MM.1S (cell line): ENCODE data around the gene DNAJB8.

ENCODE experiments used
- DNase-seq: peaks from one replicate; pipeline ENCODE4 v3.0.0-alpha.2; 2015
- H2AFZ ChIP-seq: fragments of 300-600 bp; sonication (generic); 2 replicates; pipeline ENCODE4 v1.6.0; 2016; ENCODE audit warnings: antibody characterized with exemption, low read length
- H3F3A ChIP-seq: fragments of 300-600 bp; sonication (generic); 2 replicates; pipeline ENCODE4 v1.6.1; 2016; ENCODE audit warnings: mild to moderate bottlenecking, antibody characterized with exemption, low read length, moderate library complexity, mixed read lengths; ENCODE audit not compliant: insufficient read depth
- H3K27ac ChIP-seq: fragments of 300-600 bp; sonication (generic); 2 replicates; pipeline ENCODE4 v1.5.1; 2016; ENCODE audit warnings: mild to moderate bottlenecking, low read length
- H3K27me3 ChIP-seq: fragments of 300-600 bp; sonication (generic); replicated peaks from 2 replicates; pipeline ENCODE4 v1.6.0; 2016; ENCODE audit warnings: low read length; ENCODE audit not compliant: insufficient read depth
- H3K36me3 ChIP-seq: fragments of 300-600 bp; sonication (generic); replicated peaks from 2 replicates; pipeline ENCODE4 v1.6.1; 2016; ENCODE audit warnings: mild to moderate bottlenecking, low read length, mixed read lengths; ENCODE audit not compliant: insufficient read depth
- H3K4me1 ChIP-seq: fragments of 300-600 bp; sonication (generic); 2 replicates; pipeline ENCODE4 v1.6.1; 2016; ENCODE audit warnings: low read length, mixed read lengths
- H3K4me2 ChIP-seq: fragments of 300-600 bp; sonication (generic); 2 replicates; pipeline ENCODE4 v1.6.0; 2016; ENCODE audit warnings: low read depth, low read length
- H3K4me3 ChIP-seq: fragments of 300-600 bp; sonication (generic); 2 replicates; pipeline ENCODE4 v1.5.1; 2016; ENCODE audit warnings: low read length, mixed read lengths
- H3K79me2 ChIP-seq: fragments of 300-600 bp; sonication (generic); 2 replicates; pipeline ENCODE4 v1.6.1; 2016; ENCODE audit warnings: mixed run types, low read length, mixed read lengths
- H3K9ac ChIP-seq: fragments of 300-600 bp; sonication (generic); 2 replicates; pipeline ENCODE4 v1.6.1; 2016; ENCODE audit warnings: low read length, mixed read lengths
- H3K9me2 ChIP-seq: fragments of 300-600 bp; sonication (generic); replicated peaks from 2 replicates; pipeline ENCODE4 v1.6.1; 2016; ENCODE audit warnings: mild to moderate bottlenecking, low read length, mixed read lengths; ENCODE audit not compliant: insufficient read depth
- H3K9me3 ChIP-seq: fragments of 300-600 bp; sonication (generic); replicated peaks from 2 replicates; pipeline ENCODE4 v1.6.1; 2016; ENCODE audit warnings: mild to moderate bottlenecking, low read length, mixed read lengths; ENCODE audit not compliant: insufficient read depth
- H4K20me1 ChIP-seq: fragments of 300-600 bp; sonication (generic); 2 replicates; pipeline ENCODE4 v1.6.1; 2016; ENCODE audit warnings: mild to moderate bottlenecking, low read length, moderate library complexity, mixed read lengths; ENCODE audit not compliant: insufficient read depth
- EZH2 ChIP-seq: fragments of 300-600 bp; sonication (generic); optimal IDR thresholded peaks from 2 replicates; pipeline ENCODE3; 2017; ENCODE audit warnings: low read depth, mild to moderate bottlenecking, antibody characterized with exemption, low read length, mixed read lengths
- EZH2phosphoT487 ChIP-seq: fragments of 300-600 bp; sonication (generic); IDR thresholded peaks from 2 replicates; pipeline ENCODE4 v1.6.1; 2018; ENCODE audit warnings: antibody characterized with exemption, low read length
- TF ChIP-seq, protein P1 (sequence below): fragments of 300-600 bp; sonication (generic); IDR thresholded peaks from 2 replicates; pipeline ENCODE4 v1.5.1; 2016; ENCODE audit warnings: antibody characterized with exemption, low read length, mixed read lengths

Gene DNAJB8

DNA sequence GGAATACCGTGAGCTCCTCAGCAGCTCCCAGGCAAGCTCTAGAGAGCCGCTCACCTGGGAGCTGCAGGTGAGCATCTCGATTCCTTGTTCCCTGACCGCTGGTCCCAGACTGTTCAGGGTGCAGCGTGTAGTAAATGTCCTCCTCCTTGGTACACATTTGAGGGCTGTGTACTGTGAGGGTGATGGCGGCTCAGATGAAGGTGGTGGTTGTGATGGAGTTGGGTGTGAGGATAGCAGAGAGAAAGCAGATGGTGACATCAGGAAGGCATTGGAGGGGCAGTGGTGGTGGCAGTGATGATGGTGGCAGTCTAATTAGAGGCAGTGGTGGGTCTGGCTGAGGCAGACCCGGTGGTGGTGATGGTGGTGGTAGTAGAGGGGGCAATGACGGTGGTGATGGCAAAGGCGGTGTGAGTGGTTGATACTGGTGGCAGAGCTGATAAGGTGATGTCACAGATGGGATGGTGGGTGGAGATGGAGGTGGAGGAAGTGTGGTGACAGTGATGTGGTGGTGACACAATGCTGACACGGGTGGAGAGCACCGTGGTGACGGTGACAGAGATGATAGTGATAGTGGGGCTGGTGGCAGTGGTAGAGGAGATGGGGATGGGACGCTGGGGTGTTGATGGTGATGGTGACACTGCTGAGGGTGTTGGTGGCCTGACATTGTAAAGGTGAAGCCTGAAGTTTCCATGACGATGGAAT lies at the start of gene DNAJB8:
TSS of gene DNAJB8 (minus strand) at position 51 of the 702 bp plus-strand sequence. CDS start 3,645 bp downstream, outside the sequence.
- H4K20me1 ChIP-seq: no peaks in the 10 kb centered on the region
- no peaks in the 10 kb centered on the region for H3K9me3 ChIP-seq
- H3K4me3 ChIP-seq: no peak within 1 kb of the TSS
- no peak for DNase-seq
- H3K79me2 ChIP-seq: no peaks in the 10 kb centered on the region
- H3K27me3 ChIP-seq: peaks cover 94% of the 10 kb centered on the region
- H3K9me2 ChIP-seq: no peaks in the 10 kb centered on the region
- TF ChIP-seq, protein P1, sequence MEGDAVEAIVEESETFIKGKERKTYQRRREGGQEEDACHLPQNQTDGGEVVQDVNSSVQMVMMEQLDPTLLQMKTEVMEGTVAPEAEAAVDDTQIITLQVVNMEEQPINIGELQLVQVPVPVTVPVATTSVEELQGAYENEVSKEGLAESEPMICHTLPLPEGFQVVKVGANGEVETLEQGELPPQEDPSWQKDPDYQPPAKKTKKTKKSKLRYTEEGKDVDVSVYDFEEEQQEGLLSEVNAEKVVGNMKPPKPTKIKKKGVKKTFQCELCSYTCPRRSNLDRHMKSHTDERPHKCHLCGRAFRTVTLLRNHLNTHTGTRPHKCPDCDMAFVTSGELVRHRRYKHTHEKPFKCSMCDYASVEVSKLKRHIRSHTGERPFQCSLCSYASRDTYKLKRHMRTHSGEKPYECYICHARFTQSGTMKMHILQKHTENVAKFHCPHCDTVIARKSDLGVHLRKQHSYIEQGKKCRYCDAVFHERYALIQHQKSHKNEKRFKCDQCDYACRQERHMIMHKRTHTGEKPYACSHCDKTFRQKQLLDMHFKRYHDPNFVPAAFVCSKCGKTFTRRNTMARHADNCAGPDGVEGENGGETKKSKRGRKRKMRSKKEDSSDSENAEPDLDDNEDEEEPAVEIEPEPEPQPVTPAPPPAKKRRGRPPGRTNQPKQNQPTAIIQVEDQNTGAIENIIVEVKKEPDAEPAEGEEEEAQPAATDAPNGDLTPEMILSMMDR: no peak
- no peak for TF ChIP-seq EZH2
- no peak for TF ChIP-seq EZH2phosphoT487
- H3K9ac ChIP-seq: no peak within 1 kb of the TSS
- H3K4me1 ChIP-seq: no peaks in the 10 kb centered on the region
- H3K36me3 ChIP-seq: no peaks in the 10 kb centered on the region
- H3F3A ChIP-seq: no peaks in the 10 kb centered on the region
- H3K4me2 ChIP-seq: no peak within 1 kb of the TSS
- no peak within 1 kb of the TSS for H3K27ac ChIP-seq
- no peak within 1 kb of the TSS for H2AFZ ChIP-seq

DNA sequence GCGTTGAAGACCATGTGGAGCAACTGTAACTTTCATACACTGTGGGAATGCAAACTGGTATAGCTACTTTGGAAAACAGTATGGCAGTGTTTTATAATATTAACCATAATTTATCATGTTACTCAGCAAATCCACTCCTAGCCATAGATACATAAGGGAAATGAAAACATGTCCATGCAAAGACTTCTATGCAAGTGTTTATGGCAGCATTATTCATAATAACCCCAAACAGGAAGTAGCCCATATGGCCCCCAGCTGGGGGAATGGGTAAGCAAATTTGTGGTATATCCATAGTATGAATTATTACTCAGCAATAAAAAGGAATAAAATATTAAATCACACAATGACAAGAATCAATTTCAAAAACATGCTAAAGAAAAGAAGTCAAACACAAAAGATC lies 49.3 kb upstream of the DNAJB8 start:
- H3K27ac ChIP-seq: no peak overlapping the region
- no peak overlapping the region for H2AFZ ChIP-seq
- no peak overlapping the region for H3K9ac ChIP-seq
- no peaks in the 10 kb centered on the region for H3K79me2 ChIP-seq
- peaks cover 15% of the 10 kb centered on the region for H3K27me3 ChIP-seq
- no peaks in the 10 kb centered on the region for H3K4me1 ChIP-seq
- no peaks in the 10 kb centered on the region for H3F3A ChIP-seq
- H3K4me3 ChIP-seq: no peak overlapping the region
- no peak overlapping the region for H3K4me2 ChIP-seq
- no peaks in the 10 kb centered on the region for H3K9me3 ChIP-seq
- H3K9me2 ChIP-seq: no peaks in the 10 kb centered on the region
- TF ChIP-seq EZH2 (no peak), EZH2phosphoT487 (no peak)
- TF ChIP-seq, protein P1: no peak
- H4K20me1 ChIP-seq: no peaks in the 10 kb centered on the region
- no peaks in the 10 kb centered on the region for H3K36me3 ChIP-seq
- no peak for DNase-seq

DNA sequence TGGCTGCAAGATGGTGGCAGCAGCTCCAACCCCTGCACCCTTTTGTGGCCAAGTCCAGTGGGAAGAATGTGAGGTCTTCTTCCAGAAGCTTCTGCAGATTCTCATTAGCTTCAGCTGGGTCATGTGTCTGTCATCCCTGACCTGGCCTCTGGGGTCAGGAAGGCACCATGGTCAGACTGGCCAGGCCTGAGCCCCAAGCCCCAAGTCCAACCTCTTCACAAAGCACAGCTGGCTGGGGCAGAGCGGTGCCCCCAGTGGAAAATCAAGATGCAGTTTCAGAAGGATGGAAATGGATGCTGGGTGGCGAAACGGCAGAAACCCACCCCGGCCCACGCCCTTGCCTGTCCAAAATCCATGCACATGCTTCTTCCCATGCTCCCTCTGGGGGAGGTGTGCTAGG lies 42.2 kb upstream of the DNAJB8 start:
- DNase-seq: no peak
- Histone ChIP-seq H3K9me2 (no peaks in the 10 kb centered on the region), H3K9ac (no peak overlapping the region), H4K20me1 (no peaks in the 10 kb centered on the region), H3K27ac (no peak overlapping the region), H3F3A (no peaks in the 10 kb centered on the region), H3K4me3 (no peak overlapping the region), H2AFZ (no peak overlapping the region), H3K27me3 (no peaks in the 10 kb centered on the region; the same call in 1 of the 2 replicates), H3K9me3 (no peaks in the 10 kb centered on the region), H3K36me3 (no peaks in the 10 kb centered on the region), H3K79me2 (no peaks in the 10 kb centered on the region), H3K4me1 (no peaks in the 10 kb centered on the region), H3K4me2 (no peak overlapping the region)
- no peak for TF ChIP-seq EZH2phosphoT487
- TF ChIP-seq EZH2: no peak
- TF ChIP-seq, protein P1: no peak
